Naive thymus-derived CD8-positive, alpha-beta T cell (primary cell): Measurements from ENCODE around the gene PCBP4. TPM values are rescaled to one million over a fixed set of nuclear protein-coding genes. Genes with fewer than 3 reads are reported as not detected.
"Not testable (repeated sequence)": the region's sequence is repeated elsewhere in the genome, so short reads cannot be mapped to it uniquely, and the experiment has no call there.

Experiments
- ATAC-seq, 2 donors: fragments of 150-1000 bp; cut with Tn5 transposase in 1 of 2; sonication (Bioruptor Pico), chemical (Tn5 transposase) in 1 of 2; 1 replicate in 1 of 2; 2 replicates in 1 of 2; pipeline ENCODE4 v1.10.0; 2021; ENCODE audit warnings: mild to moderate bottlenecking in 2 of 2, moderate library complexity in 2 of 2
- POLR2A ChIA-PET: fragments of 350-600 bp; sonication (Branson Sonifier 250); formaldehyde crosslinking; loops from one replicate; lab custom pipeline; 2021; ENCODE audit warnings: antibody characterized with exemption; lab: Charles Lee
- DNase-seq, 10 donors: peaks; one replicate each; pipeline versions ENCODE4 v3.0.0 to v3.0.0-alpha.2; 2020 to 2022
- H3K27ac Mint-ChIP-seq, 10 donors: one replicate each; pipeline ENCODE4 v1.8.0; 2020 to 2022; ENCODE audit warnings: mild to moderate bottlenecking in 10 of 10, mixed read lengths in 10 of 10, moderate library complexity in 4 of 10, inconsistent platforms in 1 of 10
- H3K27me3 Mint-ChIP-seq, 5 donors: one replicate each; pipeline ENCODE4 v1.8.0; 2021 to 2022; ENCODE audit warnings: mixed read lengths in 5 of 5
- H3K36me3 Mint-ChIP-seq, 3 donors: one replicate each; pipeline ENCODE4 v1.8.0; 2020 to 2022; ENCODE audit warnings: mixed read lengths in 3 of 3, mild to moderate bottlenecking in 2 of 3, inconsistent platforms in 1 of 3
- H3K4me1 Mint-ChIP-seq, 4 donors: one replicate each; pipeline ENCODE4 v1.8.0; 2021 to 2022; ENCODE audit warnings: mixed read lengths in 4 of 4
- H3K4me3 Mint-ChIP-seq, 10 donors: one replicate each; pipeline ENCODE4 v1.8.0; 2020 to 2022; ENCODE audit warnings: mild to moderate bottlenecking in 10 of 10, mixed read lengths in 10 of 10, moderate library complexity in 6 of 10, inconsistent platforms in 1 of 10
- H3K9me3 Mint-ChIP-seq, 9 donors: one replicate each; pipeline ENCODE4 v1.8.0; 2020 to 2022; ENCODE audit warnings: mixed read lengths in 9 of 9, mild to moderate bottlenecking in 3 of 9, inconsistent platforms in 1 of 9, moderate library complexity in 1 of 9
- polyA plus RNA-seq, 3 donors: library from polyadenylated mRNA; unstranded; fragments of 300-500 nt; fragmentation: Illumina TruSeq; gene quantifications; one replicate each; pipeline ENCODE4 v1.2.3, GENCODE V29; 2021
- total RNA-seq, 8 experiments: library from RNA in 2 of 8; stranded (reverse) in 2 of 8; gene quantifications; one replicate each; pipeline ENCODE4 v1.2.3 and lab custom pipeline; 2021 to 2026

PCBP4 gene
- total and polyA plus RNA-seq, 5 experiments from 2014 or later = 2.4 to 10.9 (median 8.3) TPM

DNA sequence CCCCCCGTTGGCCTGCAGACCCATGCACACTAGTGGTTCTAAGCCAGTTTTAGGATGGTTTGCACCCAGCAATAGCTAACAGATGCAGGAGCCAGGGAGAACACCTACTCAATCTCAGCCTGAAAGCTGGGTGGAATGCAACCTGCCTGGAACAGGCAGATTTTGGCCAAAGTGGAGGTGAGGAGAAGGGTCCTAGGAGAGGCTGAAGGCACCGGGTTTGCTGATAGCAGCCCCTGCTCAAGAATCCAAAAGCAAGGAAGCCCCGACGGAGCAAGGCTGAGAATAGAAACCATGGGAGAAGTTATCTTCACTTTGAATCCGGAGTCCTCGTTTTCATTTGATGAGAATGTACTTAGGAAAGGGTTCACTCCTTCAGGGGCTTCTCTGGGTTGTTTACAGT, 35.5 kb downstream of the PCBP4 start:
- H3K27ac Mint-ChIP-seq = no peak overlapping the region

GRCh38 chr3:51930439-51930838, 36.8 kb downstream of the PCBP4 start:
- no peak for ATAC-seq
- POLR2A ChIA-PET = interaction anchor here (0.6 kb wide), 1 partner anchor 272 kb away, joined by 5 read pairs; no protein-coding TSS in a partner anchor
- H3K27ac Mint-ChIP-seq = peak overlapping the region in 1 of 10 donors; percentile 20

More for the DNA sequence above, 35.5 kb downstream of the PCBP4 start:
- Mint-ChIP-seq H3K36me3 (peaks cover 0 to 40% (median 0%) of the 10 kb centered on the region in 3 donors), H3K9me3 (no peaks in the 10 kb centered on the region), H3K27me3 (no peaks in the 10 kb centered on the region), H3K4me1 (no peaks in the 10 kb centered on the region), H3K4me3 (no peak overlapping the region)
- ATAC-seq (no peak), DNase-seq (no peak)
- POLR2A ChIA-PET = interaction anchor here (2.3 kb wide), 1 partner anchor 10 kb away, joined by 5 read pairs; the partner anchor contains the start of genes PARP3 and RRP9

DNA sequence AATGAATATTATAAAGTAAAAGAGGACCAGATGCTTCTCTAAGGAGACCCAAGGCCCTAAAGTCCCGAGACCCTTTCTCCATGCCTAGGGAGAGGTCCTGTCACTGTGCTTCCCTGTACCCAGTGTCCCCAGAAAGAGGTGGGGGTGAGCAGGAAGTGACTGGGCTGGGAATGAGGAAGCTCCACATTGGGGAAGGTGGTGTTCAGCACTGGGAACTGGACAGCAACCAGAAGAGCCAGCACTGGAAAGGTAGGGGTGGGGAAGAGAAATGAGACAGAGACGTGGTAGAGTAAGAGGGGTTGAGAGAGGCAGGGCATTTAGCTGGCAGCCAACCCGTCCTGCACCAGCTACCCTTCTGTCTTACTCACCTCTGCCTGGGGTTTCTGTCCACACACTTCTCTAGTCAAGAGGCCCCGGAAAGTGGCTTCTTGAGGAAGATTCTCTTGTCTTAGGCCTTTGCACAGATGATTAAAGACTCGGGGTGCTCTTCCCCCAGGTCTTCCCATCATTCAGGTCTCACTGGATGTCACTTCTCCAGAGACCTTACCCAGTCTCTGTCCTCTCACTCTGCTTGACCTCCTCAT, 37.7 kb downstream of the PCBP4 start:
- Mint-ChIP-seq H3K9me3 (no peaks in the 10 kb centered on the region), H3K4me1 (no peaks in the 10 kb centered on the region), H3K4me3 (no peak overlapping the region), H3K27ac (no peak overlapping the region), H3K27me3 (no peaks in the 10 kb centered on the region), H3K36me3 (peaks cover 0 to 19% (median 0%) of the 10 kb centered on the region in 3 donors)
- no peak for ATAC-seq
- DNase-seq = no peak
- POLR2A ChIA-PET = no interaction called here

More at GRCh38 chr3:51930439-51930838, 36.8 kb downstream of the PCBP4 start:
- Mint-ChIP-seq H3K27me3 (no peaks in the 10 kb centered on the region), H3K4me1 (no peaks in the 10 kb centered on the region), H3K4me3 (no peak overlapping the region), H3K9me3 (no peaks in the 10 kb centered on the region), H3K36me3 (peaks cover 0 to 28% (median 0%) of the 10 kb centered on the region in 3 donors)
- no peak for DNase-seq

DNA sequence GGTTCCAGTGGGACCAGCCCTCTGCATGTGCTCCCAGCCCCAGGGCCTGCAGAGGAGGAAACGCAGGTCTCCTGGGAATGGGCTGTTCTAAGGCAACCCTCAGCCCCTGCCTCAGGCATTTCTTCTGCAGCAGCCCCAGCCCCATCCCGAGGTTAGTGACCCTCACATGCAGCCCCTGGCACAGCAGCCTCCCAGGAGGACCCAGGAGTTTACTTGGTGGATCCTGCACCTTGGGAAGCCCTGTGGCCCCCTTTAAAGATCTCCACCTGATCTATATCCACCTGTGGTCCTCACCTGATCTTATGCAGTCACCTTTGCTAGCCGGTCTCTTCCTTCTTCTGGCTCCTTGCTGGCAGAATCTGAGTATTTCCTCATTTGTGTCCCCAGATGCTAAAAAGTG, 38.3 kb downstream of the PCBP4 start:
- POLR2A ChIA-PET, ATAC-seq: not testable (repeated sequence)
- peaks cover 0 to 14% (median 0%) of the 10 kb centered on the region in 3 donors for H3K36me3 Mint-ChIP-seq

GRCh38 chr3:51928438-51928837, 38.8 kb downstream of the PCBP4 start:
- POLR2A ChIA-PET = no interaction called here
- ATAC-seq (no peak), DNase-seq (no peak)
- Mint-ChIP-seq H3K4me3 (no peak overlapping the region), H3K36me3 (peaks cover 0 to 8% (median 0%) of the 10 kb centered on the region in 3 donors), H3K4me1 (no peaks in the 10 kb centered on the region), H3K27ac (no peak overlapping the region), H3K27me3 (no peaks in the 10 kb centered on the region), H3K9me3 (no peaks in the 10 kb centered on the region)

More for the DNA sequence above, 38.3 kb downstream of the PCBP4 start:
- not testable (repeated sequence) for H3K27ac Mint-ChIP-seq, H3K4me3 Mint-ChIP-seq, DNase-seq, H3K27me3 Mint-ChIP-seq, H3K9me3 Mint-ChIP-seq, H3K4me1 Mint-ChIP-seq

DNA sequence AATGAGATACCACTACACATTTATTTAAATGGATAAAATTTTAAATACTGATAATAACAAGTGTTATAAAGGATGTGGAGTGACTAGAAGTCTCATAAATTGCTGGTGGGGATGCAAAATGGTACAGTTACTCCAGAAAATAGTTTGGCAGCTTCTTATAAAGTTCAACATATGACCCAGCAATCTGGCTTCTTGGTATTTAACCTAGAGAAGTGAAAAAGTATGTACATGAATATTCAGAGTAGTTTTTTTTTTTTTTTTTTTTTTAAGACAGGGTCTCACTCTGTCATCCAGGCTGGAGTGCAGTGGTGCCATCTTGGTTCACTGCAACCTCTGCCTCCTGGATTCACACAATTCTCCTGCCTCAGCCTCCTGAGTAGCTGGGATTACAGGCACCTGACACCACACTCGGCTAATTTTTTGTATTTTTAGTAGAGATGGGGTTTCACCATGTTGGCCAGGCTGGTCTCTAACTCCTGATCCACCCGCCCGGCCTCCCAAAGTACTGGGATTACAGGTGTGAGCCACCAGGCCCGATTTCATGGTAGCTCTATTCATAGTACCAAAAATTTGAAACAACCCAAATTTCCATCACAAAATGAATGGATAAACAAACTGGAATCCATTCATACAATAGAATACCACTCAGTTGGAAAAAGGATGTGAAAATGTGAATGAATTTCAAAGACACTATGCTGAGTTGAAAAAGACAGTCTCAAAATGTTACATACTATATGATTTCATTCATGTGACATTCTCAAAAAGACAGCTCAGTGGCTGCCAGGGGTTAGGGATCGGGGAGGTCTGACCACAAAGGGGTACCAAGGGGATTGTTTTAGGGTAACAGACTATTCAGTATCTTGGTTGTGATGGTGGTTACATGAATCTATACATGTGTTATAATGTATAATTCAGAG, 39.9 kb downstream of the PCBP4 start:
- Mint-ChIP-seq H3K9me3 (no peaks in the 10 kb centered on the region), H3K4me1 (no peaks in the 10 kb centered on the region), H3K4me3 (no peak overlapping the region), H3K36me3 (peaks cover 0 to 2% (median 0%) of the 10 kb centered on the region in 3 donors), H3K27me3 (peaks cover 0 to 3% (median 0%) of the 10 kb centered on the region in 5 donors), H3K27ac (no peak overlapping the region)
- ATAC-seq (no peak), DNase-seq (no peak)
- POLR2A ChIA-PET = no interaction called here

GRCh38 chr3:51921081-51921578, 46.1 kb downstream of the PCBP4 start:
- H3K27ac Mint-ChIP-seq = no peak overlapping the region

GRCh38 chr3:51916418-51916817, 50.8 kb downstream of the PCBP4 start:
- DNase-seq (no peak), ATAC-seq (no peak)
- H3K4me3 Mint-ChIP-seq = no peak overlapping the region
- H3K27ac Mint-ChIP-seq = no peak overlapping the region
- H3K4me1 Mint-ChIP-seq = no peaks in the 10 kb centered on the region
- H3K36me3 Mint-ChIP-seq = no peaks in the 10 kb centered on the region
- peaks cover 0 to 18% (median 3%) of the 10 kb centered on the region in 5 donors for H3K27me3 Mint-ChIP-seq
- H3K9me3 Mint-ChIP-seq = no peaks in the 10 kb centered on the region
- POLR2A ChIA-PET = interaction anchor here (0.7 kb wide), 2 partner anchors 51 to 119 kb away, joined by 3 read pairs; no protein-coding TSS in a partner anchor

More at GRCh38 chr3:51921081-51921578, 46.1 kb downstream of the PCBP4 start:
- H3K27me3 Mint-ChIP-seq = peaks cover 0 to 17% (median 7%) of the 10 kb centered on the region in 5 donors
- no peak for DNase-seq
- no peak overlapping the region for H3K4me3 Mint-ChIP-seq
- H3K4me1 Mint-ChIP-seq = no peaks in the 10 kb centered on the region
- H3K9me3 Mint-ChIP-seq = no peaks in the 10 kb centered on the region
- H3K36me3 Mint-ChIP-seq = no peaks in the 10 kb centered on the region
- POLR2A ChIA-PET = no interaction called here
- ATAC-seq = no peak

GRCh38 chr3:51908026-51908425, 59.2 kb downstream of the PCBP4 start:
- ATAC-seq (no peak), DNase-seq (no peak)
- no peak overlapping the region for H3K27ac Mint-ChIP-seq
- H3K27me3 Mint-ChIP-seq = peaks cover 10 to 33% (median 22%) of the 10 kb centered on the region in 5 donors
- peaks cover 3 to 26% (median 25%) of the 10 kb centered on the region in 3 donors for H3K36me3 Mint-ChIP-seq
- H3K4me3 Mint-ChIP-seq = no peak overlapping the region
- H3K9me3 Mint-ChIP-seq = peaks cover 0 to 50% (median 14%) of the 10 kb centered on the region in 9 donors
- H3K4me1 Mint-ChIP-seq = no peaks in the 10 kb centered on the region
- POLR2A ChIA-PET = no interaction called here

Other genes starting within 250 kb of the PCBP4 start
- not detected for gene IQCF6, start 188.2 kb downstream of the PCBP4 start, total RNA-seq
- not detected for gene IQCF6, start 188.2 kb downstream of the PCBP4 start, polyA plus RNA-seq
- gene IQCF2, start 105.8 kb downstream of the PCBP4 start, total RNA-seq = not detected
- not detected for gene IQCF2, start 105.8 kb downstream of the PCBP4 start, polyA plus RNA-seq
- gene IQCF5, start 91.9 kb downstream of the PCBP4 start, total RNA-seq = not detected
- not detected for gene IQCF5, start 91.9 kb downstream of the PCBP4 start, polyA plus RNA-seq
- not detected for gene IQCF1, start 64.1 kb downstream of the PCBP4 start, total RNA-seq
- not detected for gene IQCF1, start 64.1 kb downstream of the PCBP4 start, polyA plus RNA-seq
- 10 to 100 TPM; 15.9 to 16.5 TPM for gene RRP9, start 25.6 kb downstream of the PCBP4 start, total RNA-seq
- 10 to 100 TPM; 18.1 to 29.6 (median 19.6) TPM for gene RRP9, start 25.6 kb downstream of the PCBP4 start, polyA plus RNA-seq
- gene PARP3, start 25.1 kb downstream of the PCBP4 start, total RNA-seq = 10 to 100 TPM in 1 of 2 experiments, 1 to 10 TPM in 1; 9.7 to 11.7 TPM
- 1 to 10 TPM; 4.6 to 9.0 (median 5.5) TPM for gene PARP3, start 25.1 kb downstream of the PCBP4 start, polyA plus RNA-seq
- not detected for gene GPR62, start 12.1 kb downstream of the PCBP4 start, total RNA-seq
- gene GPR62, start 12.1 kb downstream of the PCBP4 start, polyA plus RNA-seq = not detected
- gene ABHD14B, start 6.6 kb upstream of the PCBP4 start, total RNA-seq = 10 to 100 TPM; 56.4 to 60.4 TPM
- 10 to 100 TPM; 69.3 to 84.6 (median 73.2) TPM for gene ABHD14B, start 6.6 kb upstream of the PCBP4 start, polyA plus RNA-seq
- 10 to 100 TPM; 17.7 to 22.1 TPM for gene ABHD14A, start 7.6 kb upstream of the PCBP4 start, total RNA-seq
- 100 to 1,000 TPM in 1 of 3 donors, 10 to 100 TPM in 2; 94.6 to 100 (median 94.9) TPM for gene ABHD14A, start 7.6 kb upstream of the PCBP4 start, polyA plus RNA-seq
- 10 to 100 TPM; 14.1 to 15.8 TPM for gene ACY1, start 16.1 kb upstream of the PCBP4 start, total RNA-seq
- gene ACY1, start 16.1 kb upstream of the PCBP4 start, polyA plus RNA-seq = 10 to 100 TPM; 18.5 to 28.5 (median 18.6) TPM
- 1,000 to 10,000 TPM; 1,232 to 1,277 TPM for gene RPL29, start 28.4 kb upstream of the PCBP4 start, total RNA-seq
- gene RPL29, start 28.4 kb upstream of the PCBP4 start, polyA plus RNA-seq = 1,000 to 10,000 TPM; 1,632 to 1,741 (median 1,693) TPM
- gene DUSP7, start 89.1 kb upstream of the PCBP4 start, total RNA-seq = 10 to 100 TPM; 28.6 to 29.0 TPM
- gene DUSP7, start 89.1 kb upstream of the PCBP4 start, polyA plus RNA-seq = 1 to 10 TPM; 1.8 to 4.6 (median 2.2) TPM
- 1 to 10 TPM; 1.2 to 1.9 TPM for gene POC1A, start 187.0 kb upstream of the PCBP4 start, total RNA-seq
- 1 to 10 TPM in 1 of 3 donors, under 1 TPM in 2; 0.28 to 1.1 (median 0.66) TPM for gene POC1A, start 187.0 kb upstream of the PCBP4 start, polyA plus RNA-seq
- 10 to 100 TPM; 16.2 to 18.8 TPM for gene ALAS1, start 230.7 kb upstream of the PCBP4 start, total RNA-seq
- gene ALAS1, start 230.7 kb upstream of the PCBP4 start, polyA plus RNA-seq = 10 to 100 TPM; 14.7 to 28.9 (median 18.5) TPM